Aorta (tissue), 5 donors: ENCODE measurements around the gene DNMT3L. TPM values are rescaled to one million over a fixed set of nuclear protein-coding genes. Genes with fewer than 3 reads are reported as not detected.
"Not testable (repeated sequence)": the region's sequence is repeated elsewhere in the genome, so short reads cannot be mapped to it uniquely, and the experiment has no call there.

Source experiments
- ATAC-seq: fragments of 200-7000 bp; cut with Tn5 transposase; one replicate; pipeline ENCODE4 v1.9.1; 2022; ENCODE audit warnings: moderate library complexity; ENCODE audit not compliant: low FRiP score
- DNase-seq, 2 donors: peaks; one replicate each; pipeline ENCODE4 v3.0.0-alpha.2; 2020
- H3K27ac ChIP-seq, 2 donors: one replicate each; pipeline ENCODE4 v1.5.1; 2013; ENCODE audit warnings: low read length in 2 of 2, mild to moderate bottlenecking in 2 of 2, moderate library complexity in 2 of 2, control low read depth in 1 of 2, inconsistent platforms in 1 of 2, low read depth in 1 of 2
- H3K27me3 ChIP-seq, 2 donors: one replicate each; pipeline ENCODE4 v1.6.1; 2013; ENCODE audit warnings: control low read depth in 1 of 2, low read length in 1 of 2, mild to moderate bottlenecking in 1 of 2, moderate library complexity in 1 of 2; ENCODE audit not compliant: insufficient read depth in 2 of 2, control insufficient read depth in 1 of 2
- H3K36me3 ChIP-seq, 2 donors: one replicate each; pipeline ENCODE4 v1.6.1; 2013; ENCODE audit warnings: control low read depth in 1 of 2, low read length in 1 of 2, mild to moderate bottlenecking in 1 of 2; ENCODE audit not compliant: insufficient read depth in 2 of 2, control insufficient read depth in 1 of 2
- H3K4me1 ChIP-seq, 2 donors: one replicate each; pipeline ENCODE4 v1.6.1; 2013; ENCODE audit warnings: low read length in 2 of 2, control low read depth in 1 of 2, mild to moderate bottlenecking in 1 of 2, moderate library complexity in 1 of 2; ENCODE audit not compliant: insufficient read depth in 2 of 2, control insufficient read depth in 1 of 2
- H3K4me3 ChIP-seq, 2 donors: one replicate each; pipeline ENCODE4 v1.5.1; 2013; ENCODE audit warnings: low read length in 2 of 2, control low read depth in 1 of 2, mild to moderate bottlenecking in 1 of 2
- H3K9me3 ChIP-seq: one replicate; pipeline ENCODE4 v1.6.1; 2013; ENCODE audit warnings: mild to moderate bottlenecking, low read length; ENCODE audit not compliant: control insufficient read depth
- WGBS, 2 donors: extraction: QIAGEN DNeasy Blood & Tissue Kit; methylation state at CpG; one replicate each; pipeline ENCODE4 v1.1.7; 2013; 5-methylcytosine and 5-hydroxymethylcytosine counted together
- intact Hi-C, 2 donors: fragments of 100-400 bp; cut with DNase I; formaldehyde crosslinking; loops; one replicate each; pipeline versions ENCODE4 v1.14.2 to v1.15.0; 2022
- polyA plus RNA-seq, 2 donors: library from polyadenylated mRNA; stranded (reverse); fragments of 200-250 nt; gene quantifications; one replicate each; pipeline ENCODE4 v1.2.3, GENCODE V29; 2013
- total RNA-seq, 2 donors: library from RNA; stranded (reverse); fragmentation: NEBNext Ultra II Directional; extraction: Animal tissue kit (Norgen Biotek cat#: 25700); gene quantifications; one replicate each; pipeline ENCODE4 v1.2.1, GENCODE V29; 2021
- donor health status: healthy with polysubstance abuse.
- donor health status: Bipolar disorder and iron deficiency.
- donor health status: DM: no; HTN: no; CAD: no.
- donor health status: DM: no; HTN: no; CAD: no.
- donor health status: DM: yes; HTN: yes; CAD: no.

Gene DNMT3L
- total and polyA plus RNA-seq, 4 donors = not detected

DNA sequence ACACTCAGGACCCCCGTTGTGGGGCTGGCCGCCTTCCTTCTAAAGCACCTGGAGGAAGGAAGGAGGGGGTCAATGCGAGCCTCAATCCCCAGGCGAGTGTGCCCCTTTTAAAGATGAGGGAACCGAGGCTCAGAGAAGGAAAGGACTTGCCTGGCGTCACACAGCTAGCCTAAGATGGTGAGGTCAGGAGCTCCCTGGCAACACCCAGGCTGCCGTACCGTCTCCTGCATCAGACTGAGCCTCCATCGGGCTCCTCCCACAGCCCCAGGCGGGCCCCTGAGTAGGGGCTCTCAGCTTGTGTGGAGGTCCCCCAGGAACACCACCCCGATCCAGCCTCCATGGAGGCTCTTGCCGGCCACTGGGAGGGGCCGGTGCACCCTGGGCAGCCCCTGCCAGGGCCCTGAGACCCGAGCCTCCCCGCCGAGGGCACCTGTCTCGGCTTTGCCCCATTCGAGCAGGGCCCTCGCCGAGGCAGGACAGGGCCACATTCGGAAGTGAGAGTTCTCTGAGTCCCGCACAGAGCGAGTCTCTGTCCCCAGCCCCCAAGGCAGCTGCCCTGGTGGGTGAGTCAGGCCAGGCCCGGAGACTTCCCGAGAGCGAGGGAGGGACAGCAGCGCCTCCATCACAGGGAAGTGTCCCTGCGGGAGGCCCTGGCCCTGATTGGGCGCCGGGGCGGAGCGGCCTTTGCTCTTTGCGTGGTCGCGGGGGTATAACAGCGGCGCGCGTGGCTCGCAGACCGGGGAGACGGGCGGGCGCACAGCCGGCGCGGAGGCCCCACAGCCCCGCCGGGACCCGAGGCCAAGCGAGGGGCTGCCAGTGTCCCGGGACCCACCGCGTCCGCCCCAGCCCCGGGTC, 23.7 kb upstream of the DNMT3L start, which contains the start of gene AIRE:
TSS of gene AIRE (plus strand) at position 739 of the 855 bp plus-strand sequence. CDS start 131 bp downstream, outside the sequence.
- WGBS, 2 donors = 23 to 26% methylated on average over 47 to 56 of the region's 56 CpGs
- DNase-seq = peak in 1 of 2 donors; percentile 61
- intact Hi-C loops = no loop called here
- H3K4me1 ChIP-seq = no peaks in the 10 kb centered on the region
- no peak for ATAC-seq
- H3K36me3 ChIP-seq = no peaks in the 10 kb centered on the region
- H3K27ac ChIP-seq = no peak within 1 kb of the TSS
- H3K9me3 ChIP-seq = no peaks in the 10 kb centered on the region
- no peaks in the 10 kb centered on the region for H3K27me3 ChIP-seq
- no peak within 1 kb of the TSS for H3K4me3 ChIP-seq

DNA sequence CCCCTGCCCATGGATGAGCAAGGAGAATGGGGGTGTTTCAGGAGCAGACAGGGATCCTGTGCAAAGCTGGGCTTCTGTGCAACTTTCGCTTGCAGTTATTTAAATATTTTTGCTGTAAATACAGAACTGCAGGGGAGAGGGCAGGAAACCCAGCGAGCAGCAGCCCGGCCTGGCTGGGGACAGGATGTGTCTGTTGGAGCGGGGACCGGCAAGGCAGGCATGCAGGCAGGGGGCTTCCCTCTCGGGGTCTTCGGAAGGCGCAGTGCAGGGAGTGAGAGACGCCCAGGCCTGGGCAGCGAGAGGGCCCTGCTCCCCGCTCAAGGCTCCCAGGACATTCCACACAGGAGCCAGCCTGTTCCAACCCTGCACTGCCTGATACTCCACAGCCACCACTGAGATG, 22.3 kb upstream of the DNMT3L start:
- Histone ChIP-seq H3K27ac (no peak overlapping the region), H3K4me1 (no peaks in the 10 kb centered on the region), H3K27me3 (no peaks in the 10 kb centered on the region), H3K9me3 (no peaks in the 10 kb centered on the region), H3K4me3 (no peak overlapping the region), H3K36me3 (no peaks in the 10 kb centered on the region)
- 85 to 87% methylated on average over 9 to 11 of the region's 11 CpGs for WGBS, 2 donors
- DNase-seq = no peak
- intact Hi-C loops = no loop called here
- ATAC-seq = no peak

DNA sequence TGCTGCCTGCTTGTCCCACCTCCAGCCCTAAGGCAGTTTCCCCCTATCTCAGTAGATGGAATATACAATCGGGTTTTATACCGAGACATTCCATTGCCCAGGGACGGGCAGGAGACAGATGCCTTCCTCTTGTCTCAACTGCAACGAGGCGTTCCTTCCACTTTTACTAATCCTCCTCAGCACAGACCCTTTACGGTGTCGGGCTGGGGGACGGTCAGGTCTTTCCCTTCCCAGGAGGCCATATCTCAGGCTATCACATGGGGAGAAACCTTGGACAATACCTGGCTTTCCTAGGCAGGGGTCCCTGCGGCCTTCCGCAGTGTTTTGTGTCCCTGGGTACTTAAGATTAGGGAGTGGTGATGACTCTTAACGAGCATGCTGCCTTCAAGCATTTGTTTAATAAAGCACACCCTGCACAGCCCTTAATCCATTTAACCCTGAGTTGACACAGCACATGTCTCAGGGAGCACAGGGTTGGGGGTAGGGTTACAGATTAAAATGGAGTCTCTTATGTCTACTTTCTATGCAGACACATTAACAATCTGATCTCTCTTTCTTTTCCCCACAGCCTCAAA, 21.6 kb upstream of the DNMT3L start:
- H3K36me3 ChIP-seq, H3K4me3 ChIP-seq, H3K4me1 ChIP-seq, H3K9me3 ChIP-seq, ATAC-seq, H3K27ac ChIP-seq, intact Hi-C loops, H3K27me3 ChIP-seq: not testable (repeated sequence)
- DNase-seq = peak in 1 of 2 donors; percentile 26
- WGBS, 2 donors = 78 to 83% methylated on average over 11 of the region's 11 CpGs

DNA sequence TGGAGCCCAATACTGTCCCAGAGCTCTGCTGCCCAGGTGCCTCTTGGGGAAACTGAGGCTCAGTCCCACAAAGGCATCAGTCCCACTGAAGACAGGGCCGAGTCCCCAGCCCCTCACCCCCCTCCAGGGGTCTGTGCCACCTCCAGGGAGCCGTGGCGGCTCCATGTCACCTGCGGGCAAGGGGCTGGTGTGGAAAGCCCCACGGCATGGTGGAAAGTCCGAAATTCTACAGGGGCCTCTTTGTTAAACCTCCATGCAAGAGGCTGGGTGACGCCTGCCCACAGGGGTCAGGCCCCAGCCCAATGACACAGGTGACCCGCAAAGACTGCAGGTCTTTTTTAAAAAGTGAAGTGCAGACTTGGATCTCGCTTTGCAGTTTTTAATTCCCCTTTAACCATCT, 20.7 kb upstream of the DNMT3L start:
- Histone ChIP-seq H3K27ac (no peak overlapping the region), H3K4me3 (no peak overlapping the region), H3K4me1 (no peaks in the 10 kb centered on the region), H3K9me3 (no peaks in the 10 kb centered on the region), H3K36me3 (no peaks in the 10 kb centered on the region), H3K27me3 (no peaks in the 10 kb centered on the region)
- intact Hi-C loops = no loop called here
- 91% methylated on average over 9 of the region's 9 CpGs for WGBS, 2 donors
- no peak for ATAC-seq
- peak in 1 of 2 donors; percentile 2 for DNase-seq

DNA sequence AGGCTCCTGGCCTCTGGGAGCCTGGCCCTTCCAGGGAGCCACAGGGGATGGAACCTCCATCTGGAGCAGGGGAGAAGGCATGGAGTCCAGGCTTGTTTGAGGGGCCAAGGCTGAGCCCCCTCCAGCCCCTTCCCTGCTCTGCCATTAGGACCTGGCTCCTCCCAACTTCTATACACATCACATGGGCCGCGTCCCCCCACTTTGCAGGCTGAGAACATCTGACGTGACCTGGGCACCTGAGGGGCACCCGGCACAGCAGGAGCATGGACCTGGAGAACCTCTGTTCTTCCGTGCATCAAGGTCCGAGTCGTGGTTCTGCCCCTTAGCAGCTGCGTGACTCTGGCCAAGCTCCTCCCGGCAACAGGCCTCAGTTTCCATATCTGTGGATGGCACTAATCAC, 20.1 kb upstream of the DNMT3L start:
- peak in 1 of 2 donors; percentile 34 for DNase-seq
- Histone ChIP-seq H3K4me1 (no peaks in the 10 kb centered on the region), H3K4me3 (no peak overlapping the region), H3K36me3 (no peaks in the 10 kb centered on the region), H3K27ac (no peak overlapping the region), H3K27me3 (no peaks in the 10 kb centered on the region), H3K9me3 (no peaks in the 10 kb centered on the region)
- intact Hi-C loops = no loop called here
- WGBS, 2 donors = 90 to 96% methylated on average over 9 of the region's 9 CpGs
- ATAC-seq = peak; percentile 9

DNA sequence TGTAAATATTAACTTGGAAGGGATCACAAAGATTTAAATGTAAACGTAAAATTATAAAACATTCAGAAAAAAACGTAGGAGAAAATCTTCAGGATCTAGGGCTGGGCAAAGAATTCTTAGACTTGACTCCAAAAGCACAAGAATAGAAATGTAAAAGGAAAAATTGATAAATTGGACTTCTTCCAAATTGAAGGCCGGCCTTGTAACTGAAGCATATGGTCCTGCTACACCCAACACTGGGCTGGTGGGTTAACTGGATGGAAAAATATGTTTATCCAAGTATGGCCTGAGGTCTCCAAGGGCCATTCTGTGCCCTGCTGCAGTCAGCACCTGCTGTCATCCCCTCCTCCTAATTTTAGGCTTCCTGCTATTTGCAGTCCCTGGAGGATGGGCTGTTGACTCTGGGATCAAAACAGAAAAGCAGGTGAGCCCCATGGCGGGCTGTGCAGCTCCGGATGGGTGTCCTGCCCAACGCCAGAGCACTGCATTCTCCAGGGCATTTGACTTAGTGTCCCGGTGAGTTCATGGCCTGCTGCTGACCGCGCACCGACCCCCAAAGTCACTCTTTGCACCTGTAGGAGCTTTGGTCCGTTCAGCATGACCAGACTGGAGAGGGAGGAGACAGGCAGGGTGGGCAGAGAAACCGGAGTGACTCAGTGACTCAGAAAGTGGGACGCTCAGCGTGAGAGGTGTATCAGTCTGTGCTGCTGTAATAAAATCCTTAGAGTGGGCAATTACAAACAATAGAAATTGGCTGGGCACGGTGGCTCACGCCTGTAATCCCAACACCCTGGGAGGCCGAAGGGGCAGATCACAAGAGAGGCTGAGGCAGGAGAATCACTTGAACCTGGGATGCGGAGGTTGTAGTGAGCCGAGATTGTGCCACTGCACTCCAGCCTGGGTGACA, 17.9 kb upstream of the DNMT3L start:
- Histone ChIP-seq H3K4me1 (no peaks in the 10 kb centered on the region), H3K27me3 (no peaks in the 10 kb centered on the region), H3K36me3 (no peaks in the 10 kb centered on the region), H3K27ac (no peak overlapping the region), H3K4me3 (no peak overlapping the region), H3K9me3 (no peaks in the 10 kb centered on the region)
- intact Hi-C loops = no loop called here
- no peak for ATAC-seq
- WGBS, 2 donors = 80 to 86% methylated on average over 19 of the region's 19 CpGs
- peak in 1 of 2 donors; percentile 26 for DNase-seq

DNA sequence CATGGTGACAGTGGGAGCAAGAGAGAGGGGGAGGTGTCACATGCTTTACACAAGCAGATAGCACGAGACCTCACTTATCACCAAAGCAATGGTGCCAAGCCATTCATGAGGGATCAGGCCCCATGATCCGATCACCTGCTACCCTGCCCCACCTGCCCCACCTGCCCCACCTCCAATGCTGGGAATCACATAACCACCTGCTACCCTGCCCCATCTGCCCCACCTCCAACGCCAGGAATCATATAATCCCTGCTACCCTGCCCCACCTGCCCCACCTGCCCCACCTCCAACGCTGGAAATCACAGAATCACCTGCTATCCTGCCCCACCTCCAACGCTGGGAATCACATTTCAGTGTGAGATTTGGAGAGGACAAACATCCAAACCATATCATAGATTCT, 13.3 kb upstream of the DNMT3L start:
- no peaks in the 10 kb centered on the region for H3K27me3 ChIP-seq
- WGBS, 2 donors = 72 to 75% methylated on average over 5 of the region's 5 CpGs
- peak in 1 of 2 donors; percentile 15 for DNase-seq
- H3K9me3 ChIP-seq = no peaks in the 10 kb centered on the region
- no peak overlapping the region for H3K4me3 ChIP-seq
- ATAC-seq = no peak
- no peaks in the 10 kb centered on the region for H3K36me3 ChIP-seq
- no peaks in the 10 kb centered on the region for H3K4me1 ChIP-seq
- intact Hi-C loops = no loop called here
- no peak overlapping the region for H3K27ac ChIP-seq

DNA sequence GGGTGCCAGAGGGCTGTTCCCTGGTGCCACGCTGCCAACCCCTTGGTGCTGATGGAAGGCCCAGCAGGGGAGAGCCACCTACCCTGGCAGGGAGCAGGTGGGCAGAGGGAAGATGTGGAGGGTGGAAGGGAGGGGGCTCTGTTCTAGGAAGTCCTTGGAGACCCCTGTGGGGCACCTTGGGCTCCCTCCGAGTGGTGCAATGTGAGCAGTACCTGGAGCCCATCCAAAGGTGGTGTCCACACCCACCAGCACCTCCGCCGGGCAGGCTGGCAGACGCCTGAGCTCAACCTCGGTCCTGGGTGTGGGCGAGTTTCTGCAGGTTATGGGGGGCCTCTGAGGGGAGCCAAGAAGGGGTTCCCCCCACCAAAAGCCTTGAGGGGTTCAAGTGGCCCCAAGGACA, 11.3 kb upstream of the DNMT3L start:
- no peaks in the 10 kb centered on the region for H3K36me3 ChIP-seq
- H3K9me3 ChIP-seq = no peaks in the 10 kb centered on the region
- intact Hi-C loops = no loop called here
- WGBS, 2 donors = 87 to 90% methylated on average over 7 of the region's 7 CpGs
- H3K4me1 ChIP-seq = no peaks in the 10 kb centered on the region
- ATAC-seq (no peak), DNase-seq (no peak)
- no peak overlapping the region for H3K27ac ChIP-seq
- H3K27me3 ChIP-seq = no peaks in the 10 kb centered on the region
- no peak overlapping the region for H3K4me3 ChIP-seq
